ENCODE measurements around the gene ZNF512.
"Not testable (repeated sequence)": the region's sequence is repeated elsewhere in the genome, so short reads cannot be mapped to it uniquely, and the experiment has no call there.

The ZNF512 gene

GRCh38 chr2:27582695-27583389 is at the start of gene ZNF512:
Gene ZNF512 (plus strand): TSS chr2:27583042. CDS start chr2:27583113, 71 bp downstream.
- Histone ChIP-seq H3K36me3 (ENCODE audit: insufficient read depth, insufficient read length, low read length) (no peaks in the 10 kb centered on the region), H3K27me3 (ENCODE audit: insufficient read depth, insufficient read length) (no peaks in the 10 kb centered on the region), H3K4me3 (ENCODE audit: insufficient read length, low read depth) (peak within 1 kb of the TSS; percentile 76), H3K9ac (ENCODE audit: insufficient read length, low read depth) (peak within 1 kb of the TSS; percentile 39), H3K9me3 (ENCODE audit: insufficient read depth, low read length) (peaks cover 12% of the 10 kb centered on the region), H3K4me1 (ENCODE audit: insufficient read depth, insufficient read length) (no peaks in the 10 kb centered on the region)
- peak; percentile 90 for DNase-seq (ENCODE audit: low read depth, low spot score)
- TF ChIP-seq ZNF274 (IDR thresholded peaks at IDR 0.05; ENCODE audit: low read depth, low read length) = no peak
- no peak for TF ChIP-seq SUZ12 (IDR thresholded peaks at IDR 0.05; ENCODE audit: extremely low read depth, insufficient read depth, insufficient read length)
- no peak for TF ChIP-seq YY1 (IDR thresholded peaks at IDR 0.05; ENCODE audit: insufficient read depth, insufficient read length)

GRCh38 chr2:27537287-27537686 is 45.6 kb upstream of the ZNF512 start:
- no peaks in the 10 kb centered on the region for H3K36me3 ChIP-seq (ENCODE audit: insufficient read depth, insufficient read length, low read length)
- H3K4me3 ChIP-seq (ENCODE audit: insufficient read length, low read depth) = no peak overlapping the region
- no peaks in the 10 kb centered on the region for H3K27me3 ChIP-seq (ENCODE audit: insufficient read depth, insufficient read length)
- H3K4me1 ChIP-seq (ENCODE audit: insufficient read depth, insufficient read length) = no peaks in the 10 kb centered on the region
- no peak for DNase-seq (ENCODE audit: low read depth, low spot score)
- no peak overlapping the region for H3K9ac ChIP-seq (ENCODE audit: insufficient read length, low read depth)
- H3K9me3 ChIP-seq (ENCODE audit: insufficient read depth, low read length) = no peaks in the 10 kb centered on the region; the same call in 1 of the 2 replicates
- no peak for TF ChIP-seq ZNF274 (IDR thresholded peaks at IDR 0.05; ENCODE audit: low read depth, low read length)
- no peak for TF ChIP-seq SUZ12 (IDR thresholded peaks at IDR 0.05; ENCODE audit: extremely low read depth, insufficient read depth, insufficient read length)
- no peak for TF ChIP-seq YY1 (IDR thresholded peaks at IDR 0.05; ENCODE audit: insufficient read depth, insufficient read length)

- H3K36me3 ChIP-seq (ENCODE audit: insufficient read depth, insufficient read length, low read length); H3K9ac ChIP-seq (ENCODE audit: insufficient read length, low read depth): not testable (repeated sequence)
Measured at GRCh38 chr2:27538839-27539450, 43.9 kb upstream of the ZNF512 start.

GRCh38 chr2:27539649-27540048 is 43.2 kb upstream of the ZNF512 start:
- H3K4me1 ChIP-seq (ENCODE audit: insufficient read depth, insufficient read length); H3K36me3 ChIP-seq (ENCODE audit: insufficient read depth, insufficient read length, low read length); DNase-seq (ENCODE audit: low read depth, low spot score); H3K9me3 ChIP-seq (ENCODE audit: insufficient read depth, low read length); H3K4me3 ChIP-seq (ENCODE audit: insufficient read length, low read depth); H3K9ac ChIP-seq (ENCODE audit: insufficient read length, low read depth); H3K27me3 ChIP-seq (ENCODE audit: insufficient read depth, insufficient read length): not testable (repeated sequence)

More at GRCh38 chr2:27538839-27539450, 43.9 kb upstream of the ZNF512 start:
- not testable (repeated sequence) for DNase-seq (ENCODE audit: low read depth, low spot score); H3K9me3 ChIP-seq (ENCODE audit: insufficient read depth, low read length); H3K27me3 ChIP-seq (ENCODE audit: insufficient read depth, insufficient read length); H3K4me1 ChIP-seq (ENCODE audit: insufficient read depth, insufficient read length); H3K4me3 ChIP-seq (ENCODE audit: insufficient read length, low read depth)

GRCh38 chr2:27544143-27544821 is 38.6 kb upstream of the ZNF512 start:
- H3K27me3 ChIP-seq (ENCODE audit: insufficient read depth, insufficient read length) = no peaks in the 10 kb centered on the region
- peaks cover 11% of the 10 kb centered on the region; the same call in 1 of the 2 replicates for H3K9me3 ChIP-seq (ENCODE audit: insufficient read depth, low read length)
- no peaks in the 10 kb centered on the region for H3K4me1 ChIP-seq (ENCODE audit: insufficient read depth, insufficient read length)
- no peak overlapping the region for H3K4me3 ChIP-seq (ENCODE audit: insufficient read length, low read depth)
- H3K36me3 ChIP-seq (ENCODE audit: insufficient read depth, insufficient read length, low read length) = no peaks in the 10 kb centered on the region
- no peak for TF ChIP-seq ZNF274 (IDR thresholded peaks at IDR 0.05; ENCODE audit: low read depth, low read length)
- no peak for TF ChIP-seq YY1 (IDR thresholded peaks at IDR 0.05; ENCODE audit: insufficient read depth, insufficient read length)
- TF ChIP-seq SUZ12 (IDR thresholded peaks at IDR 0.05; ENCODE audit: extremely low read depth, insufficient read depth, insufficient read length) = no peak
- H3K9ac ChIP-seq (ENCODE audit: insufficient read length, low read depth) = no peak overlapping the region
- no peak for DNase-seq (ENCODE audit: low read depth, low spot score)

- H3K4me3 ChIP-seq (ENCODE audit: insufficient read length, low read depth) = no peak overlapping the region
- peaks cover 11% of the 10 kb centered on the region; the same call in 1 of the 2 replicates for H3K9me3 ChIP-seq (ENCODE audit: insufficient read depth, low read length)
- no peaks in the 10 kb centered on the region for H3K4me1 ChIP-seq (ENCODE audit: insufficient read depth, insufficient read length)
- no peak for DNase-seq (ENCODE audit: low read depth, low spot score)
- no peaks in the 10 kb centered on the region for H3K27me3 ChIP-seq (ENCODE audit: insufficient read depth, insufficient read length)
- H3K36me3 ChIP-seq (ENCODE audit: insufficient read depth, insufficient read length, low read length) = no peaks in the 10 kb centered on the region
- TF ChIP-seq SUZ12 (IDR thresholded peaks at IDR 0.05; ENCODE audit: extremely low read depth, insufficient read depth, insufficient read length) (no peak), ZNF274 (IDR thresholded peaks at IDR 0.05; ENCODE audit: low read depth, low read length) (no peak), YY1 (IDR thresholded peaks at IDR 0.05; ENCODE audit: insufficient read depth, insufficient read length) (no peak)
- no peak overlapping the region for H3K9ac ChIP-seq (ENCODE audit: insufficient read length, low read depth)
Measured at GRCh38 chr2:27545348-27546141, 37.3 kb upstream of the ZNF512 start.

- TF ChIP-seq SUZ12 (IDR thresholded peaks at IDR 0.05; ENCODE audit: extremely low read depth, insufficient read depth, insufficient read length) = no peak
- no peak for TF ChIP-seq YY1 (IDR thresholded peaks at IDR 0.05; ENCODE audit: insufficient read depth, insufficient read length)
- no peak for TF ChIP-seq ZNF274 (IDR thresholded peaks at IDR 0.05; ENCODE audit: low read depth, low read length)
Measured at GRCh38 chr2:27549303-27549702, 33.5 kb upstream of the ZNF512 start.

More at GRCh38 chr2:27549303-27549702, 33.5 kb upstream of the ZNF512 start:
- H3K4me3 ChIP-seq (ENCODE audit: insufficient read length, low read depth) = no peak overlapping the region
- DNase-seq (ENCODE audit: low read depth, low spot score) = no peak
- H3K36me3 ChIP-seq (ENCODE audit: insufficient read depth, insufficient read length, low read length) = no peaks in the 10 kb centered on the region
- peaks cover 11% of the 10 kb centered on the region; the same call in 1 of the 2 replicates for H3K9me3 ChIP-seq (ENCODE audit: insufficient read depth, low read length)
- no peaks in the 10 kb centered on the region for H3K4me1 ChIP-seq (ENCODE audit: insufficient read depth, insufficient read length)
- no peaks in the 10 kb centered on the region for H3K27me3 ChIP-seq (ENCODE audit: insufficient read depth, insufficient read length)
- no peak overlapping the region for H3K9ac ChIP-seq (ENCODE audit: insufficient read length, low read depth)
